HEK293 (cell line): ENCODE measurements around the gene HSPH1.

Experiments used
- CTCF ChIP-seq: fragments of 450-650 bp; formaldehyde crosslinking; IDR thresholded peaks from 2 replicates; pipeline ENCODE4 v1.5.1; 2016; ENCODE audit warnings: missing biosample characterization, missing genetic modification characterization
- KLF9 ChIP-seq: fragments of 450-650 bp; formaldehyde crosslinking; IDR thresholded peaks from 2 replicates; pipeline ENCODE4 v1.5.1; 2016; ENCODE audit warnings: missing biosample characterization, missing genetic modification characterization, low read depth
- ZNF10 ChIP-seq: fragments of 450-650 bp; formaldehyde crosslinking; IDR thresholded peaks from 2 replicates; pipeline ENCODE4 v1.5.1; 2017; ENCODE audit warnings: missing biosample characterization, missing genetic modification characterization
- ZNF133 ChIP-seq: fragments of 450-650 bp; formaldehyde crosslinking; IDR thresholded peaks from 2 replicates; pipeline ENCODE4 v1.5.1; 2016; ENCODE audit warnings: missing biosample characterization, missing genetic modification characterization
- ZNF184 ChIP-seq: fragments of 450-650 bp; IDR thresholded peaks from 2 replicates; pipeline ENCODE4 v1.5.1; 2018; ENCODE audit warnings: missing biosample characterization, mild to moderate bottlenecking, missing genetic modification characterization
- ZNF23 ChIP-seq: fragments of 450-650 bp; formaldehyde crosslinking; IDR thresholded peaks from 2 replicates; pipeline ENCODE4 v1.5.1; 2016; ENCODE audit warnings: missing biosample characterization, missing genetic modification characterization, borderline replicate concordance
- ZNF302 ChIP-seq: fragments of 450-650 bp; formaldehyde crosslinking; IDR thresholded peaks from 2 replicates; pipeline ENCODE4 v1.5.1; 2016; ENCODE audit warnings: missing biosample characterization, missing genetic modification characterization, low read depth
- ZNF362 ChIP-seq: fragments of 450-650 bp; formaldehyde crosslinking; IDR thresholded peaks from 2 replicates; pipeline ENCODE4 v1.5.1; 2016; ENCODE audit warnings: missing biosample characterization, missing genetic modification characterization
- ZNF514 ChIP-seq: fragments of 450-650 bp; formaldehyde crosslinking; IDR thresholded peaks from 2 replicates; pipeline ENCODE4 v1.5.1; 2016; ENCODE audit warnings: missing biosample characterization, missing genetic modification characterization
- ZNF747 ChIP-seq: fragments of 450-650 bp; formaldehyde crosslinking; IDR thresholded peaks from 2 replicates; pipeline ENCODE4 v1.5.1; 2016; ENCODE audit warnings: missing biosample characterization, missing genetic modification characterization
- TF ChIP-seq, protein P1 (sequence below): fragments of 450-650 bp; IDR thresholded peaks from 2 replicates; pipeline ENCODE4 v1.5.1; 2018; ENCODE audit warnings: missing biosample characterization, mild to moderate bottlenecking, missing genetic modification characterization
- TF ChIP-seq, protein P2 (sequence below): fragments of 450-650 bp; formaldehyde crosslinking; conservative IDR thresholded peaks from 2 replicates; pipeline ENCODE4 v1.5.1; 2016; ENCODE audit warnings: low read depth, missing biosample characterization, missing genetic modification characterization

DNA sequence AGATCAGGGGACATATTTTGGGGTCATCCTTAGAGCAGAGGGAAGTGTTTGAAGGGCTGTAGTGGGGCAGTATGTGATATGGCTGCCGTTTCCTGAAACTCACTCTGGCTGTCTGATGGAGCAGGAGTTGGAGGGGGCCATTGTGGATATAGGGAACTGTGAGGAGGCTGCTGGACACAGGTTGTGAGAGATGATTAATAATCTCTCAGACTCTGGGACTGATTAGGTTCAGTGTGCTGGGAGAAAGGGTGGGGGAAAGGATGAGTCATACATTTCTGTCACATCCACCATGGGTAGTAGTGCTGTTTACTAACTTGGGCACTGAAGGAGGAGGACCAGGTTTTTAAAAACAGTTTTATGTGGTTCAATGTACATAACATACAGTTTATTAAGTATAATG, 42.9 kb upstream of the HSPH1 start:
- TF ChIP-seq CTCF (tag by site-specific recombination) (no peak), ZNF184 (tag by site-specific recombination) (no peak), ZNF23 (no peak), ZNF302 (no peak), KLF9 (tag by site-specific recombination) (no peak), ZNF133 (tag by site-specific recombination) (no peak), ZNF747 (tag by site-specific recombination) (no peak), ZNF514 (no peak), ZNF10 (tag by site-specific recombination) (no peak), ZNF362 (tag by site-specific recombination) (no peak)
- TF ChIP-seq, protein P1, sequence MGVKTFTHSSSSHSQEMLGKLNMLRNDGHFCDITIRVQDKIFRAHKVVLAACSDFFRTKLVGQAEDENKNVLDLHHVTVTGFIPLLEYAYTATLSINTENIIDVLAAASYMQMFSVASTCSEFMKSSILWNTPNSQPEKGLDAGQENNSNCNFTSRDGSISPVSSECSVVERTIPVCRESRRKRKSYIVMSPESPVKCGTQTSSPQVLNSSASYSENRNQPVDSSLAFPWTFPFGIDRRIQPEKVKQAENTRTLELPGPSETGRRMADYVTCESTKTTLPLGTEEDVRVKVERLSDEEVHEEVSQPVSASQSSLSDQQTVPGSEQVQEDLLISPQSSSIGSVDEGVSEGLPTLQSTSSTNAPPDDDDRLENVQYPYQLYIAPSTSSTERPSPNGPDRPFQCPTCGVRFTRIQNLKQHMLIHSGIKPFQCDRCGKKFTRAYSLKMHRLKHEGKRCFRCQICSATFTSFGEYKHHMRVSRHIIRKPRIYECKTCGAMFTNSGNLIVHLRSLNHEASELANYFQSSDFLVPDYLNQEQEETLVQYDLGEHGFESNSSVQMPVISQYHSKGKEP (tag by site-specific recombination) = no peak
- TF ChIP-seq, protein P2, sequence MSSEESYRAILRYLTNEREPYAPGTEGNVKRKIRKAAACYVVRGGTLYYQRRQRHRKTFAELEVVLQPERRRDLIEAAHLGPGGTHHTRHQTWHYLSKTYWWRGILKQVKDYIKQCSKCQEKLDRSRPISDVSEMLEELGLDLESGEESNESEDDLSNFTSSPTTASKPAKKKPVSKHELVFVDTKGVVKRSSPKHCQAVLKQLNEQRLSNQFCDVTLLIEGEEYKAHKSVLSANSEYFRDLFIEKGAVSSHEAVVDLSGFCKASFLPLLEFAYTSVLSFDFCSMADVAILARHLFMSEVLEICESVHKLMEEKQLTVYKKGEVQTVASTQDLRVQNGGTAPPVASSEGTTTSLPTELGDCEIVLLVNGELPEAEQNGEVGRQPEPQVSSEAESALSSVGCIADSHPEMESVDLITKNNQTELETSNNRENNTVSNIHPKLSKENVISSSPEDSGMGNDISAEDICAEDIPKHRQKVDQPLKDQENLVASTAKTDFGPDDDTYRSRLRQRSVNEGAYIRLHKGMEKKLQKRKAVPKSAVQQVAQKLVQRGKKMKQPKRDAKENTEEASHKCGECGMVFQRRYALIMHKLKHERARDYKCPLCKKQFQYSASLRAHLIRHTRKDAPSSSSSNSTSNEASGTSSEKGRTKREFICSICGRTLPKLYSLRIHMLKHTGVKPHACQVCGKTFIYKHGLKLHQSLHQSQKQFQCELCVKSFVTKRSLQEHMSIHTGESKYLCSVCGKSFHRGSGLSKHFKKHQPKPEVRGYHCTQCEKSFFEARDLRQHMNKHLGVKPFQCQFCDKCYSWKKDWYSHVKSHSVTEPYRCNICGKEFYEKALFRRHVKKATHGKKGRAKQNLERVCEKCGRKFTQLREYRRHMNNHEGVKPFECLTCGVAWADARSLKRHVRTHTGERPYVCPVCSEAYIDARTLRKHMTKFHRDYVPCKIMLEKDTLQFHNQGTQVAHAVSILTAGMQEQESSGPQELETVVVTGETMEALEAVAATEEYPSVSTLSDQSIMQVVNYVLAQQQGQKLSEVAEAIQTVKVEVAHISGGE (tag by site-specific recombination) = no peak
